ENCODE measurements around the gene SLC6A11.

DNA sequence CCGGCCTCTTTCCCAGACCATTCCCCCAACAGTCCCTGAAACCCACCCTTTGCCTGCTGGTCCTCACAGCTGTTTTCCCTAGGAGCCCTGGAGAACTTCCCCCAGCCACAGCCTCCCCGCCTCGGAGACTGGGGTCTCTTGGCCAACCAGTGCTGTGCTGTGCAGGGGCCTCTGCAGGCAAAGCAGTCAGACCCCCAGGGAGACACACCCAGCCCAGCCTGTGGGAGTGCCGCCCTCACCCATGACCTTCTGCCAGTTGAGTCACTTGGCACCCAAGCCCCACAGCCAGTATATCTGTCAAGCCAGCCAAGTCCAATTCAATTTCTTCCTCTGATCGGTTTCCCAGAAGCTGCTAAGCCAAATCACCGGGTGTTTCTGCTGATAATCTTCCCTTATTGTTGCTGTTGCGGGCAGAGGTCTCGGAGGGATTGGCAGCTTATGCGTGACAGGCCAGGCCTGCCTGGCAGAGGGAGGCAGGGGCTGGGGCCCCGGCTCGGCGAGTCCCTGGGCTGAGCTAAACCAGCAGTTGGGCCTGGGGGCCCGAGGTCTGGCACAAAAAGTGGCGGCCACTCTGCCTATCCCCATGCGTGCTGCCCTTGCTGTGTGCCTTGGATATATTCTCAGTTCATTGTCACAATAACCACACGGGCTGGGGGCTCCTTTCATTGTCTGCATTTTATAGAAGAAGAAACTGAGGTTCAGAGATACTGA lies 110.9 kb downstream of the SLC6A11 start:
- TF ChIP-seq, protein P1, sequence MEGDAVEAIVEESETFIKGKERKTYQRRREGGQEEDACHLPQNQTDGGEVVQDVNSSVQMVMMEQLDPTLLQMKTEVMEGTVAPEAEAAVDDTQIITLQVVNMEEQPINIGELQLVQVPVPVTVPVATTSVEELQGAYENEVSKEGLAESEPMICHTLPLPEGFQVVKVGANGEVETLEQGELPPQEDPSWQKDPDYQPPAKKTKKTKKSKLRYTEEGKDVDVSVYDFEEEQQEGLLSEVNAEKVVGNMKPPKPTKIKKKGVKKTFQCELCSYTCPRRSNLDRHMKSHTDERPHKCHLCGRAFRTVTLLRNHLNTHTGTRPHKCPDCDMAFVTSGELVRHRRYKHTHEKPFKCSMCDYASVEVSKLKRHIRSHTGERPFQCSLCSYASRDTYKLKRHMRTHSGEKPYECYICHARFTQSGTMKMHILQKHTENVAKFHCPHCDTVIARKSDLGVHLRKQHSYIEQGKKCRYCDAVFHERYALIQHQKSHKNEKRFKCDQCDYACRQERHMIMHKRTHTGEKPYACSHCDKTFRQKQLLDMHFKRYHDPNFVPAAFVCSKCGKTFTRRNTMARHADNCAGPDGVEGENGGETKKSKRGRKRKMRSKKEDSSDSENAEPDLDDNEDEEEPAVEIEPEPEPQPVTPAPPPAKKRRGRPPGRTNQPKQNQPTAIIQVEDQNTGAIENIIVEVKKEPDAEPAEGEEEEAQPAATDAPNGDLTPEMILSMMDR (IDR thresholded peaks at IDR 0.05): no peak
- TF ChIP-seq POLR2A (IDR thresholded peaks at IDR 0.05): no peak

All from uterus (tissue), 2 donors.